Measurements from ENCODE around the gene SVBP. TPM values are rescaled to one million over a fixed set of nuclear protein-coding genes. Genes with fewer than 3 reads are reported as not detected.
A peak's percentile ranks its signal among the peaks of the same experiment; 100 is the strongest.
"Not testable (repeated sequence)": the region's sequence is repeated elsewhere in the genome, so short reads cannot be mapped to it uniquely, and the experiment has no call there.

SVBP gene
- total RNA-seq, 1 experiment from 2014 or later, result 41.3 TPM

DNA sequence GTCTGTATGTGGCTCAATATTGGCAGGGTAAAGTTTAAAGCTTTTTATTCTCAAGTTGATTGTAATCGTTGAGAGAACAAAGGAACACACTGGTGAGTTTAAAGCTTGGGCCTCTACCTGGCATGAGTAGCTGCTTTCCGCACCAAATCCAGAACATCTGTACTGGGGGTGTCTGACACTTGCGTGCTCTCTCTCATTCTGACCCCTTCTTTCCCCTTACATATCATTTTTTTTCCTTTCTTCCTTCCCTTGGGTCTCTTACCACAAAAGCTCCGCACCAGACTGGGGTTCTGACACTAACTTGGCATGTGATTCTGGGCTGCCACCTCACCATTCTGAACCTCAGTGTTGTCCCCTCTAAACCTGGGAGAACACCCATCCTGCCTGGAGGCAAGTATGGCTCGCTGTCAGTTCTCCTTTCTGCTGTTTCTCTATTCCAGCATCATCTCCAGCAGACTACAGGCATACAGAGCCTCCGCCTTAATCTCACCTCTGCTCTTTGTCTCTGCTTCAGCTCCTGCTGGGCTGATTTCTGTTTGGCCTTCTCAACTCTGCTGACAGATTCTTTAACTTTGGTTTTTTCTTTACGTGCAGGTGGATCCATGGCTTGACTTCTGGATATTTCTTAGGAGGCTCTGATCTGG lies 1.1 kb downstream of the SVBP start:
- H3K79me2 ChIP-seq (ENCODE audit: insufficient read depth, low read length), result no peaks in the 10 kb centered on the region
- H3K27ac ChIP-seq (ENCODE audit: insufficient read length, low read depth, low read length), result peak overlapping the region; percentile 64
- WGBS (ENCODE audit: extremely low coverage, insufficient read length, low lambda C conversion rate), result no CpG with 5 or more reads among the region's 7 CpGs
- TF ChIP-seq, protein P1, sequence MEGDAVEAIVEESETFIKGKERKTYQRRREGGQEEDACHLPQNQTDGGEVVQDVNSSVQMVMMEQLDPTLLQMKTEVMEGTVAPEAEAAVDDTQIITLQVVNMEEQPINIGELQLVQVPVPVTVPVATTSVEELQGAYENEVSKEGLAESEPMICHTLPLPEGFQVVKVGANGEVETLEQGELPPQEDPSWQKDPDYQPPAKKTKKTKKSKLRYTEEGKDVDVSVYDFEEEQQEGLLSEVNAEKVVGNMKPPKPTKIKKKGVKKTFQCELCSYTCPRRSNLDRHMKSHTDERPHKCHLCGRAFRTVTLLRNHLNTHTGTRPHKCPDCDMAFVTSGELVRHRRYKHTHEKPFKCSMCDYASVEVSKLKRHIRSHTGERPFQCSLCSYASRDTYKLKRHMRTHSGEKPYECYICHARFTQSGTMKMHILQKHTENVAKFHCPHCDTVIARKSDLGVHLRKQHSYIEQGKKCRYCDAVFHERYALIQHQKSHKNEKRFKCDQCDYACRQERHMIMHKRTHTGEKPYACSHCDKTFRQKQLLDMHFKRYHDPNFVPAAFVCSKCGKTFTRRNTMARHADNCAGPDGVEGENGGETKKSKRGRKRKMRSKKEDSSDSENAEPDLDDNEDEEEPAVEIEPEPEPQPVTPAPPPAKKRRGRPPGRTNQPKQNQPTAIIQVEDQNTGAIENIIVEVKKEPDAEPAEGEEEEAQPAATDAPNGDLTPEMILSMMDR (conservative IDR thresholded peaks at IDR 0.05), result no peak
- no peak overlapping the region for H4K8ac ChIP-seq (replicated peaks; ENCODE audit: insufficient read length, low read depth, low read length)
- peaks cover 18 to 25% of the 10 kb centered on the region in 2 experiments for H3K4me1 Mint-ChIP-seq
- no peaks in the 10 kb centered on the region for H3K27me3 ChIP-seq (ENCODE audit: insufficient read depth, low read length)
- DNase-seq, result peak; percentile 37
- H3K4ac ChIP-seq (ENCODE audit: low read depth, low read length), result no peak overlapping the region
- H3K23ac ChIP-seq (ENCODE audit: insufficient read length, low read depth, low read length), result no peak overlapping the region
- H4K91ac ChIP-seq (ENCODE audit: insufficient read length, low read depth, low read length), result no peak overlapping the region
- peak overlapping the region; percentile 80 for H3K4me2 ChIP-seq (ENCODE audit: insufficient read depth, insufficient read length, low read length)
- no peak overlapping the region for H2BK12ac ChIP-seq (ENCODE audit: insufficient read length, low read depth, low read length)
- H3K14ac ChIP-seq (ENCODE audit: insufficient read depth, low read length), result no peak overlapping the region
- H2BK15ac ChIP-seq (ENCODE audit: low read depth, low read length), result no peak overlapping the region
- H4K5ac ChIP-seq (ENCODE audit: insufficient read length, low read depth, low read length), result no peak overlapping the region
- H3K79me1 ChIP-seq (ENCODE audit: insufficient read depth, low read depth, low read length, poor library complexity, severe bottlenecking), result no peaks in the 10 kb centered on the region
- H4K20me1 ChIP-seq (ENCODE audit: control insufficient read depth, insufficient read depth, insufficient read length), result no peaks in the 10 kb centered on the region
- no peaks in the 10 kb centered on the region for H3K9me3 Mint-ChIP-seq
- no peaks in the 10 kb centered on the region for H3K9me3 ChIP-seq (ENCODE audit: control insufficient read depth, low read depth, low read length)
- no peaks in the 10 kb centered on the region for H3K4me1 ChIP-seq (ENCODE audit: insufficient read depth, low read length)
- H2BK120ac ChIP-seq (ENCODE audit: low read depth, low read length, poor library complexity, severe bottlenecking), result no peak overlapping the region
- peak overlapping the region; percentile 71 to 84 for H3K4me3 Mint-ChIP-seq
- peaks cover 9% of the 10 kb centered on the region for H3K23me2 ChIP-seq (ENCODE audit: insufficient read length, low read depth, low read length, poor library complexity, severe bottlenecking)
- H2BK5ac ChIP-seq (ENCODE audit: insufficient read length, low read length), result no peak overlapping the region
- H3K27me3 Mint-ChIP-seq (ENCODE audit: low read depth), result no peaks in the 10 kb centered on the region
- H3K9ac ChIP-seq (ENCODE audit: extremely low read depth, insufficient read length, low read length), result peak overlapping the region; percentile 74
- H2AK5ac ChIP-seq (ENCODE audit: insufficient read length, low read length), result no peak overlapping the region
- H3T11ph ChIP-seq (ENCODE audit: low read length), result no peak overlapping the region
- no peak overlapping the region for H3K56ac ChIP-seq (ENCODE audit: insufficient read length, low read depth, low read length)
- H3K27ac Mint-ChIP-seq, result peak overlapping the region; percentile 62 to 94 (median 89); a peak in 6 of 7 replicates
- H2AFZ ChIP-seq (ENCODE audit: low read length), result peak overlapping the region; percentile 56
- H3K36me3 Mint-ChIP-seq (ENCODE audit: insufficient read depth in 1 of 3, low read depth in 3 of 3), result peaks cover 0 to 17% (median 9%) of the 10 kb centered on the region in 3 experiments; a peak in 5 of 7 replicates
- no peak overlapping the region for H2BK20ac ChIP-seq (ENCODE audit: low read depth, low read length, poor library complexity, severe bottlenecking)
- no peak overlapping the region for H3K18ac ChIP-seq (ENCODE audit: insufficient read length, low read depth, low read length)

DNA sequence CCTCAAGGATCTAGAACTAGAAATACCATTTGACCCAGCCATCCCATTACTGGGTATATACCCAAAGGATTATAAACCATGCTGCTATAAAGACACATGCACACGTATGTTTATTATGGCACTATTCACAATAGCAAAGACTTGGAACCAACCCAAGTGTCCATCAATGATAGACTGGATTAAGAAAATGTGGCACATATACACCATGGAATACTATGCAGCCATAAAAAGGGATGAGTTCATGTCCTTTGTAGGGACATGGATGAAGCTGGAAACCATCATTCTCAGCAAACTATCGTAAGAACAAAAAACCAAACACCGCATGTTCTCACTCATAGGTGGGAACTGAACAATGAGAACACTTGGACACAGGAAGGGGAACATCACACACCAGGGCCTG lies 2.4 kb downstream of the SVBP start:
- peaks cover 12 to 16% of the 10 kb centered on the region in 2 experiments for H3K4me1 Mint-ChIP-seq
- H3K79me1 ChIP-seq (ENCODE audit: insufficient read depth, low read depth, low read length, poor library complexity, severe bottlenecking); H4K5ac ChIP-seq (ENCODE audit: insufficient read length, low read depth, low read length); H2BK20ac ChIP-seq (ENCODE audit: low read depth, low read length, poor library complexity, severe bottlenecking); H3K9me3 Mint-ChIP-seq; H2BK12ac ChIP-seq (ENCODE audit: insufficient read length, low read depth, low read length); H3K4me2 ChIP-seq (ENCODE audit: insufficient read depth, insufficient read length, low read length); H4K20me1 ChIP-seq (ENCODE audit: control insufficient read depth, insufficient read depth, insufficient read length); H3K56ac ChIP-seq (ENCODE audit: insufficient read length, low read depth, low read length); H3K27me3 ChIP-seq (ENCODE audit: insufficient read depth, low read length); H3K23me2 ChIP-seq (ENCODE audit: insufficient read length, low read depth, low read length, poor library complexity, severe bottlenecking); H2AK5ac ChIP-seq (ENCODE audit: insufficient read length, low read length); H3K9ac ChIP-seq (ENCODE audit: extremely low read depth, insufficient read length, low read length); H3K27me3 Mint-ChIP-seq (ENCODE audit: low read depth); DNase-seq; H2BK120ac ChIP-seq (ENCODE audit: low read depth, low read length, poor library complexity, severe bottlenecking); H3K18ac ChIP-seq (ENCODE audit: insufficient read length, low read depth, low read length); H3K4me3 Mint-ChIP-seq; H3K14ac ChIP-seq (ENCODE audit: insufficient read depth, low read length); H3K4ac ChIP-seq (ENCODE audit: low read depth, low read length); H3K27ac Mint-ChIP-seq; H2AFZ ChIP-seq (ENCODE audit: low read length); H2BK5ac ChIP-seq (ENCODE audit: insufficient read length, low read length); H3K79me2 ChIP-seq (ENCODE audit: insufficient read depth, low read length); H3K4me1 ChIP-seq (ENCODE audit: insufficient read depth, low read length); H3K23ac ChIP-seq (ENCODE audit: insufficient read length, low read depth, low read length); H3K27ac ChIP-seq (ENCODE audit: insufficient read length, low read depth, low read length); H3T11ph ChIP-seq (ENCODE audit: low read length); H2BK15ac ChIP-seq (ENCODE audit: low read depth, low read length); H4K8ac ChIP-seq (replicated peaks; ENCODE audit: insufficient read length, low read depth, low read length); H4K91ac ChIP-seq (ENCODE audit: insufficient read length, low read depth, low read length); H3K9me3 ChIP-seq (ENCODE audit: control insufficient read depth, low read depth, low read length): not testable (repeated sequence)
- H3K36me3 Mint-ChIP-seq (ENCODE audit: insufficient read depth in 1 of 3, low read depth in 3 of 3), result peaks cover 0 to 21% (median 16%) of the 10 kb centered on the region in 3 experiments; a peak in 5 of 7 replicates
- no CpG with 5 or more reads among the region's 3 CpGs for WGBS (ENCODE audit: extremely low coverage, insufficient read length, low lambda C conversion rate)
